ENCODE measurements around the gene TFDP1. TPM values are rescaled to one million over a fixed set of nuclear protein-coding genes. Genes with fewer than 3 reads are reported as not detected.
A peak's percentile ranks its signal among the peaks of the same experiment; 100 is the strongest.
"Not testable (repeated sequence)": the region's sequence is repeated elsewhere in the genome, so short reads cannot be mapped to it uniquely, and the experiment has no call there.

Gene TFDP1
- total RNA-seq, 2 experiments from 2014 or later, result 242 to 250 TPM

GRCh38 chr13:113621986-113622550 is 37.5 kb downstream of the TFDP1 start:
- not testable (repeated sequence) for H3K27me3 Mint-ChIP-seq, H3K4me3 Mint-ChIP-seq, DNase-seq, H3K4me1 Mint-ChIP-seq, H3K9me3 Mint-ChIP-seq
- Mint-ChIP-seq H3K27ac (peak overlapping the region; percentile 76), H3K36me3 (peaks cover 38% of the 10 kb centered on the region)

- Mint-ChIP-seq H3K4me3 (no peak overlapping the region), H3K4me1 (peaks cover 2% of the 10 kb centered on the region), H3K9me3 (peaks cover 3% of the 10 kb centered on the region), H3K27me3 (no peaks in the 10 kb centered on the region), H3K27ac (no peak overlapping the region), H3K36me3 (peaks cover 42% of the 10 kb centered on the region)
- no peak for DNase-seq
Observed at GRCh38 chr13:113622791-113623490, 38.4 kb downstream of the TFDP1 start.

GRCh38 chr13:113623491-113624234 is 39.1 kb downstream of the TFDP1 start:
- Mint-ChIP-seq H3K9me3 (peaks cover 3% of the 10 kb centered on the region), H3K27ac (no peak overlapping the region), H3K27me3 (no peaks in the 10 kb centered on the region), H3K4me1 (peaks cover 2% of the 10 kb centered on the region), H3K36me3 (peaks cover 40% of the 10 kb centered on the region), H3K4me3 (no peak overlapping the region)
- DNase-seq, result no peak

- H3K4me3 Mint-ChIP-seq, result no peak overlapping the region
- H3K27ac Mint-ChIP-seq, result no peak overlapping the region
- H3K9me3 Mint-ChIP-seq, result peaks cover 3% of the 10 kb centered on the region
- no peak for DNase-seq
- H3K4me1 Mint-ChIP-seq, result peaks cover 2% of the 10 kb centered on the region
- no peaks in the 10 kb centered on the region for H3K27me3 Mint-ChIP-seq
- peaks cover 40% of the 10 kb centered on the region for H3K36me3 Mint-ChIP-seq
Observed at GRCh38 chr13:113624235-113624587, 39.7 kb downstream of the TFDP1 start.

- H3K4me1 Mint-ChIP-seq, H3K27ac Mint-ChIP-seq, H3K4me3 Mint-ChIP-seq, H3K9me3 Mint-ChIP-seq, DNase-seq, H3K27me3 Mint-ChIP-seq: not testable (repeated sequence)
- peaks cover 43% of the 10 kb centered on the region for H3K36me3 Mint-ChIP-seq
Observed at GRCh38 chr13:113624640-113625304, 40.2 kb downstream of the TFDP1 start.

GRCh38 chr13:113625965-113626721 is 41.6 kb downstream of the TFDP1 start:
- Mint-ChIP-seq H3K27ac (no peak overlapping the region), H3K36me3 (peaks cover 40% of the 10 kb centered on the region), H3K27me3 (no peaks in the 10 kb centered on the region), H3K9me3 (peaks cover 3% of the 10 kb centered on the region), H3K4me1 (peaks cover 5% of the 10 kb centered on the region), H3K4me3 (no peak overlapping the region)
- DNase-seq, result no peak

GRCh38 chr13:113627136-113627535 is 42.6 kb downstream of the TFDP1 start:
- no peak overlapping the region for H3K27ac Mint-ChIP-seq
- no peak for DNase-seq
- peaks cover 3% of the 10 kb centered on the region for H3K4me1 Mint-ChIP-seq
- peaks cover 44% of the 10 kb centered on the region for H3K36me3 Mint-ChIP-seq
- peaks cover 3% of the 10 kb centered on the region for H3K9me3 Mint-ChIP-seq
- no peak overlapping the region for H3K4me3 Mint-ChIP-seq
- no peaks in the 10 kb centered on the region for H3K27me3 Mint-ChIP-seq

- peaks cover 3% of the 10 kb centered on the region for H3K9me3 Mint-ChIP-seq
- no peak overlapping the region for H3K4me3 Mint-ChIP-seq
- DNase-seq, result no peak
- H3K4me1 Mint-ChIP-seq, result peaks cover 12% of the 10 kb centered on the region
- peaks cover 53% of the 10 kb centered on the region for H3K36me3 Mint-ChIP-seq
- H3K27ac Mint-ChIP-seq, result no peak overlapping the region
- H3K27me3 Mint-ChIP-seq, result no peaks in the 10 kb centered on the region
Observed at GRCh38 chr13:113628291-113629270, 44.0 kb downstream of the TFDP1 start.

GRCh38 chr13:113629866-113630265 is 45.3 kb downstream of the TFDP1 start:
- H3K27ac Mint-ChIP-seq, result no peak overlapping the region
- no peak for DNase-seq

GRCh38 chr13:113630296-113630695 is 45.7 kb downstream of the TFDP1 start:
- H3K36me3 Mint-ChIP-seq, result peaks cover 51% of the 10 kb centered on the region

More at GRCh38 chr13:113629866-113630265, 45.3 kb downstream of the TFDP1 start:
- Mint-ChIP-seq H3K4me1 (peaks cover 24% of the 10 kb centered on the region), H3K27me3 (no peaks in the 10 kb centered on the region), H3K36me3 (peaks cover 55% of the 10 kb centered on the region), H3K9me3 (no peaks in the 10 kb centered on the region), H3K4me3 (no peak overlapping the region)

GRCh38 chr13:113630804-113631203 is 46.3 kb downstream of the TFDP1 start:
- Mint-ChIP-seq H3K36me3 (peaks cover 49% of the 10 kb centered on the region), H3K9me3 (no peaks in the 10 kb centered on the region), H3K4me3 (no peak overlapping the region), H3K4me1 (peaks cover 25% of the 10 kb centered on the region), H3K27me3 (no peaks in the 10 kb centered on the region), H3K27ac (no peak overlapping the region)
- no peak for DNase-seq

More at GRCh38 chr13:113630296-113630695, 45.7 kb downstream of the TFDP1 start:
- peaks cover 25% of the 10 kb centered on the region for H3K4me1 Mint-ChIP-seq
- no peaks in the 10 kb centered on the region for H3K27me3 Mint-ChIP-seq
- H3K27ac Mint-ChIP-seq, result no peak overlapping the region
- H3K4me3 Mint-ChIP-seq, result no peak overlapping the region
- DNase-seq, result no peak
- no peaks in the 10 kb centered on the region for H3K9me3 Mint-ChIP-seq

- no peak for DNase-seq
- H3K4me1 Mint-ChIP-seq, result peaks cover 25% of the 10 kb centered on the region
- H3K36me3 Mint-ChIP-seq, result peaks cover 51% of the 10 kb centered on the region
- no peaks in the 10 kb centered on the region for H3K9me3 Mint-ChIP-seq
- H3K4me3 Mint-ChIP-seq, result no peak overlapping the region
- H3K27ac Mint-ChIP-seq, result no peak overlapping the region
- H3K27me3 Mint-ChIP-seq, result no peaks in the 10 kb centered on the region
Observed at GRCh38 chr13:113631341-113632095, 47.0 kb downstream of the TFDP1 start.

All from activated naive CD8-positive, alpha-beta T cell treated with anti-CD3 and anti-CD28 coated beads for 36 hours (primary cell).